Tibial nerve (tissue), 4 donors: ENCODE results near the gene DDX17. TPM values are rescaled to one million over a fixed set of nuclear protein-coding genes. Genes with fewer than 3 reads are reported as not detected.

Source experiments
- DNase-seq, 2 donors: peaks; one replicate each; pipeline ENCODE4 v3.0.0-alpha.2; 2019; ENCODE audit warnings: low spot score in 2 of 2
- H3K27ac ChIP-seq, 4 donors: fragments of 200-600 bp; sonication (generic) in 3 of 4; one replicate each; pipeline ENCODE4 v1.5.1; 2017 to 2019; ENCODE audit warnings: mild to moderate bottlenecking in 1 of 4
- H3K27me3 ChIP-seq, 2 donors: fragments of 200-600 bp; sonication (generic) in 1 of 2; one replicate each; pipeline versions ENCODE4 v1.5.1 to v1.6.0; 2017 to 2019
- H3K36me3 ChIP-seq, 3 donors: fragments of 200-600 bp; sonication (generic); one replicate each; pipeline ENCODE4 v1.5.1; 2018 to 2019
- H3K4me1 ChIP-seq, 4 donors: fragments of 200-600 bp; sonication (generic) in 3 of 4; one replicate each; pipeline ENCODE4 v1.5.1; 2017 to 2019
- H3K4me3 ChIP-seq, 4 donors: fragments of 200-600 bp; sonication (generic) in 3 of 4; one replicate each; pipeline ENCODE4 v1.5.1; 2017 to 2019; ENCODE audit warnings: mild to moderate bottlenecking in 1 of 4, moderate library complexity in 1 of 4
- H3K9me3 ChIP-seq, 4 donors: fragments of 200-600 bp; sonication (generic) in 3 of 4; one replicate each; pipeline ENCODE4 v1.5.1; 2017 to 2019
- CTCF ChIP-seq, 5 experiments: fragments of 200-600 bp in 3 of 5; fragments of 450-650 bp in 2 of 5; sonication (generic) in 3 of 5; IDR thresholded peaks; one replicate each; pipeline ENCODE4 v1.5.1; 2016 to 2019; ENCODE audit warnings: antibody characterized with exemption in 5 of 5, mild to moderate bottlenecking in 3 of 5, moderate library complexity in 2 of 5
- EP300 ChIP-seq, 2 donors: sonication (generic); formaldehyde crosslinking; IDR thresholded peaks; one replicate each; pipeline ENCODE4 v1.6.1; 2017; ENCODE audit warnings: antibody characterized with exemption in 2 of 2, mild to moderate bottlenecking in 1 of 2
- POLR2A ChIP-seq, 2 donors: fragments of 450-650 bp; IDR thresholded peaks; one replicate each; pipeline ENCODE4 v1.6.1; 2017; ENCODE audit warnings: antibody characterized with exemption in 2 of 2, mild to moderate bottlenecking in 2 of 2, moderate library complexity in 2 of 2
- WGBS, 2 donors: methylation state at CpG; one replicate each; pipeline ENCODE4 v1.1.5; 2018; 5-methylcytosine and 5-hydroxymethylcytosine counted together
- total RNA-seq, 4 donors: library from RNA; depleted of rRNA; stranded (reverse); fragments of >200 nt; gene quantifications; one replicate each; pipeline ENCODE4 v1.1.0, GENCODE V29; 2016

The DDX17 gene
- total RNA-seq, 4 donors from 2014 or later, result 734 to 934 (median 864) TPM

DNA sequence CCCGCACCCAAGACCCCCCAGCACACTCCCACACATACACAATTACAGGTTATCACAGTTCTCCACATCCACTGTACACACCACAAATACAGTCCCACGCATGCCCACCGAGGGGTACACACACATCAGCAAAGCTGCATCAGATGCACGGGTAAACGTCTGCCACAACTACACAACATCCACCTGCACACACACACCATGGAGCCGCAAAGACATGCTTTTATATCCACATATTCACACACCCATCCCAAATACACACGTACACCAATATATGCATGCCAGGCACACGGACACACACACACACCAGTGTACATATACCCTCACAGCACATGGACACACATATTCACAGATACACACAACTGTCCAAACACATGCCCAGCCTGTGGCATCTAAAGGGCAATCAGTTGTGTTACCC, 45.7 kb downstream of the DDX17 start:
- H3K36me3 ChIP-seq, result no peaks in the 10 kb centered on the region
- no peaks in the 10 kb centered on the region for H3K9me3 ChIP-seq
- H3K27me3 ChIP-seq, result peaks cover 0 to 50% of the 10 kb centered on the region in 2 donors
- no peak overlapping the region for H3K4me3 ChIP-seq
- WGBS, 2 donors, result 59 to 66% methylated on average over 8 of the region's 8 CpGs
- no peak overlapping the region for H3K27ac ChIP-seq
- no peak for DNase-seq
- H3K4me1 ChIP-seq, result peaks cover 0 to 29% (median 13%) of the 10 kb centered on the region in 4 donors
- TF ChIP-seq EP300 (IDR thresholded peaks at IDR 0.05) (no peak), CTCF (IDR thresholded peaks at IDR 0.05) (no peak), POLR2A (IDR thresholded peaks at IDR 0.05) (no peak)

GRCh38 chr22:38456841-38457699, 49.0 kb downstream of the DDX17 start:
- peaks cover 5 to 64% of the 10 kb centered on the region in 2 donors for H3K27me3 ChIP-seq
- TF ChIP-seq CTCF (IDR thresholded peaks at IDR 0.05) (no peak), POLR2A (IDR thresholded peaks at IDR 0.05) (no peak), EP300 (IDR thresholded peaks at IDR 0.05) (no peak)
- H3K27ac ChIP-seq, result peak overlapping the region in 1 of 4 donors; percentile 30
- no peak for DNase-seq
- H3K4me3 ChIP-seq, result no peak overlapping the region
- WGBS, 2 donors, result 78 to 81% methylated on average over 14 of the region's 14 CpGs
- no peaks in the 10 kb centered on the region for H3K36me3 ChIP-seq
- H3K4me1 ChIP-seq, result peaks cover 0 to 41% (median 16%) of the 10 kb centered on the region in 4 donors
- no peaks in the 10 kb centered on the region for H3K9me3 ChIP-seq

DNA sequence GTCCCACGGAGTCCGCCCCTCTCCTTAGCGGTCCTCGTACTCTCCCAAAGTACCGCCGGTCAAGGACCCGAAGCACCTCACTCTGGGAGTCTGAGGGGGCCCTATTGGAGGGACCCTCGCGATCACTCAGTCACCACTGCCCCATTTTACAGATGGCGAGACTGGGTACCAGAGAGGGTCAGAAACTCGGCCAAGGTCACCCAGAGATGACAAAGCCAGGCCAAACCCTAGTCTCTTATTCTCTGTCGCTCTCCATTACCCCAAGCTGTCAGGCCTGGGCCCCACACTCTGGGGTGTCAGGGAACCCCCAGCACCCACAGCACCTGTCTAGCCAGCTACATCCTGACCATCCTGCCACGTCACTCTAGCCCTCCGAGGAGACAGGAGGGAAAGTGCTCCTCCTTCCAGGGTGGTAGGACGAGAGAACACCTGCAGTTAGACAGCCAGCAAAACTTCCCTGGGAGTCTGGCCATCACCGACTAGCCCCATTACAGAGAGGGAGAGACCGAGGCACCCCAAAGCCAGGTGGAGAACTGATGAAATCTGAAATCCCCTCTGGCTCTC, 49.8 kb downstream of the DDX17 start:
- no peak for TF ChIP-seq POLR2A (IDR thresholded peaks at IDR 0.05)
- no peak for TF ChIP-seq CTCF (IDR thresholded peaks at IDR 0.05)
- no peak for TF ChIP-seq EP300 (IDR thresholded peaks at IDR 0.05)
- DNase-seq, result no peak
- Histone ChIP-seq H3K4me3 (peak overlapping the region in 2 of 4 donors; percentile 24 to 63), H3K27ac (peak overlapping the region in 1 of 4 donors; percentile 7), H3K4me1 (peaks cover 0 to 34% (median 10%) of the 10 kb centered on the region in 4 donors), H3K27me3 (peaks cover 5 to 64% of the 10 kb centered on the region in 2 donors), H3K9me3 (no peaks in the 10 kb centered on the region), H3K36me3 (no peaks in the 10 kb centered on the region)
- 52 to 59% methylated on average over 11 to 15 of the region's 17 CpGs for WGBS, 2 donors

GRCh38 chr22:38455530-38456271, 50.4 kb downstream of the DDX17 start:
- peaks cover 0 to 29% (median 6%) of the 10 kb centered on the region in 4 donors for H3K4me1 ChIP-seq
- peaks cover 5 to 68% of the 10 kb centered on the region in 2 donors for H3K27me3 ChIP-seq
- no peaks in the 10 kb centered on the region for H3K36me3 ChIP-seq
- peak overlapping the region; percentile 24 to 63 (median 37) for H3K4me3 ChIP-seq
- WGBS, 2 donors, result 1 to 3% methylated on average over 25 to 52 of the region's 90 CpGs
- no peak for DNase-seq
- H3K27ac ChIP-seq, result peak overlapping the region in 1 of 4 donors; percentile 7
- TF ChIP-seq EP300 (IDR thresholded peaks at IDR 0.05), result no peak
- no peak for TF ChIP-seq POLR2A (IDR thresholded peaks at IDR 0.05)
- TF ChIP-seq CTCF (IDR thresholded peaks at IDR 0.05), result no peak
- H3K9me3 ChIP-seq, result no peaks in the 10 kb centered on the region
